Right cardiac atrium (tissue), 5 donors: ENCODE data around the gene CHST7. TPM values are rescaled to one million over a fixed set of nuclear protein-coding genes. Genes with fewer than 3 reads are reported as not detected.

ENCODE experiments used
- ATAC-seq, 2 donors: fragments of 200-7000 bp; cut with Tn5 transposase; one replicate each; pipeline versions ENCODE4 v1.8.0 to v1.9.1; 2020; ENCODE audit warnings: moderate library complexity in 2 of 2, mild to moderate bottlenecking in 1 of 2
- DNase-seq, 3 donors: peaks; one replicate each; pipeline ENCODE4 v3.0.0-alpha.2; 2020
- H3K27ac ChIP-seq: one replicate; pipeline ENCODE4 v1.5.1; 2013; ENCODE audit warnings: mild to moderate bottlenecking, low read length, control low read depth, moderate library complexity
- H3K27me3 ChIP-seq: one replicate; pipeline ENCODE4 v1.6.1; 2013; ENCODE audit not compliant: control insufficient read depth, insufficient read depth
- H3K4me1 ChIP-seq: one replicate; pipeline ENCODE4 v1.6.1; 2013; ENCODE audit warnings: low read length; ENCODE audit not compliant: control insufficient read depth, insufficient read depth
- H3K4me3 ChIP-seq: one replicate; pipeline ENCODE4 v1.5.1; 2013; ENCODE audit warnings: low read length, control low read depth
- H3K9me3 ChIP-seq: one replicate; pipeline ENCODE4 v1.6.1; 2013; ENCODE audit warnings: low read length; ENCODE audit not compliant: control insufficient read depth
- WGBS: extraction: QIAGEN DNeasy Blood & Tissue Kit; methylation state at CpG from one replicate; pipeline ENCODE4 v1.1.7; 2013; 5-methylcytosine and 5-hydroxymethylcytosine counted together
- intact Hi-C, 4 donors: fragments of 100-400 bp; cut with DNase I; formaldehyde crosslinking; loops; one replicate each; pipeline versions ENCODE4 v1.11.0 to v1.14.0; 2022 to 2023
- polyA plus RNA-seq: library from polyadenylated mRNA; stranded (reverse); fragments of 200-250 nt; gene quantifications from one replicate; pipeline ENCODE4 v1.2.3, GENCODE V29; 2013
- total RNA-seq, 4 donors: library from RNA; stranded (reverse); fragmentation: NEBNext Ultra II Directional; extraction: Animal tissue kit (Norgen Biotek cat#: 25700); gene quantifications; one replicate each; pipeline ENCODE4 v1.2.1, GENCODE V29; 2021
- donor health status: healthy with polysubstance abuse.
- donor health status: DM: no; HTN: yes; CAD: no.
- donor health status: DM: no; HTN: no; CAD: no.
- donor health status: DM: no; HTN: yes; CAD: no; lungs with severe emphysema.
- donor health status: DM: yes; HTN: yes; CAD: no.

The CHST7 gene
- total and polyA plus RNA-seq, 5 donors = 10.6 to 41.5 (median 14.3) TPM

DNA sequence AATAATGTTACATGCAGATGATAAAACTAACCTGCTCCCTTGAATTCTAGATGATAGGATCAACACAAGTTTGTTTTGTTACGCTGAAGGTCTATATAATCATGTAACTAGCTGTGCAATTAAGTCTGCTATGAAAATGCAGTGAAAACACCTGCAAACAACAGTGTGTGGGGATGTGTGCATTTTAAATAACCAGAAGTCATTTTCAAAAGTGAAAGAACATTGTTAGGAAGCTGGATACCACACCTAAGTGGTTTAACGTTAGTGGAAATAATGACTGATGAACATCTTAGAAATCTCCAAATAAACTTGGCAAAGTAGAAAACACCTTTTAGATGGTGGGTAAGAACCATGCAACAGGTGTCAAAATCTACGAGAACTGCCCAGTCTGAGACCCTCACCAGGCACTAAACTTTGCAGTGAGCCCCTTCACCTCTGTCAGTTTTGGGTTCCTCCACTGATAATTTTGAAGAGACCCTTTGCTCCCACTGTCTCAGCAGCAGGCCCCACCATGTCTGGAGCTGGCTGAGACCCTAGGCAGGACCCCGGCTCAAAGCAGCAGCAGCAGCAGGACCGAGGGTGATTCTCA lies 36.6 kb downstream of the CHST7 start:
- no peaks in the 10 kb centered on the region for H3K9me3 ChIP-seq
- H3K27me3 ChIP-seq = no peaks in the 10 kb centered on the region
- no peak overlapping the region for H3K4me3 ChIP-seq
- H3K4me1 ChIP-seq = peaks cover 1% of the 10 kb centered on the region
- intact Hi-C loops = no loop called here
- 85% methylated on average over 5 of the region's 5 CpGs for WGBS
- DNase-seq = no peak
- no peak overlapping the region for H3K27ac ChIP-seq
- no peak for ATAC-seq

DNA sequence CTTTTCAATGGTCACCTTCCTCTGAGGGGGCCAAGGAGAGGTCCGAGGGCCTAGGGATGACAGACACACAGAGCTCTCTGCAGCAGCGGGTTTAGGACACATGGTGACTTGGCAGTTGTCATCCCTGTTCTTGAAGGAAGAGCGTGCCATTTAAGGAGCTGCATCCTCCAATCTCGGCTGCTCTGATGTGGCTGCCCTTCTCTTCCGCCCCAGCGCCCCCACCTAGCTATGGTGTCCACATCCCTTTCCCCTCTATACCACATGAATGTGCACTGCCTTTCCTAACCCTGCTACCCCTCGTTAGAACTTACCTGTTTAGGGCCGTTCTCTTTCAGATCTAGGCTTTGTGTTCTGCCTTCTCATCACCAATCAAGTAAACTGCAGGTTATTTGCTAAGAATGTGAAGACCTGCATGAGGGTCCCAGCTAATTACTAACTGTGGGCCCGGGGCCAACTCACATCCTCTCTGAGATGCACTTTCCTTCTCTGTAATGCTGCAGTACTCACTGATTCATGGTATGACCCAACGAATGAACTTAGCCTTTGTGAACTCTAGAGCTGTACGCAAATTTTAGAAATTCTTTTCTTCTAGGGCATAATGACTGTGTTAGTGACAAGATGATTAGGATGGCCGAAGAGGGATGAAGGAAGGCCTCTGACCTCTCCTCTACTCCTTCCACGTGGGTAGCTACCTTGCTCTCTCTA lies 38.2 kb downstream of the CHST7 start:
- H3K4me3 ChIP-seq = no peak overlapping the region

DNA sequence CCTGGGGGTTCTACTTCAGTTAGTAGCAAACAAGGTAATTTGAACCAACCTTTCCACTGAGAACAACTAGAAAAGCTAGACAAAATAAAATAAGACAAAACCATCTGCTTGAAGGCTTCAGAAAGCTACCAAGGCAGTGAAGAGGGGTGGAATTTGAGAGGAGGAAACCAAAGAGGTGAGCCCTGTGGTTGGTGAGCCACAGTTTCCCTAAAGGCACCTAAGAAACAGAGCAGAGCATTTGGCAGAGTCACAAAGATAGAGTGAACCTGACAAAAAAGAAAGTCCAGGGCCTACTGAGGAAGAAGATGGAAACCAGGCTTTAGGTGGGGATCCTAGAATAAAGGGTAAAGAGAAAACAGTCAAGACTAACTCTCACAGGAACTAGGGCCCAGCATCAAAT lies 44.3 kb downstream of the CHST7 start:
- no peaks in the 10 kb centered on the region for H3K9me3 ChIP-seq
- ATAC-seq (no peak), DNase-seq (no peak)
- H3K27ac ChIP-seq = no peak overlapping the region
- no peaks in the 10 kb centered on the region for H3K27me3 ChIP-seq
- H3K4me3 ChIP-seq = no peak overlapping the region
- intact Hi-C loops = no loop called here
- peaks cover 1% of the 10 kb centered on the region for H3K4me1 ChIP-seq

More for the DNA sequence above, 38.2 kb downstream of the CHST7 start:
- peaks cover 1% of the 10 kb centered on the region for H3K4me1 ChIP-seq
- 87% methylated on average over 13 of the region's 13 CpGs for WGBS
- no peaks in the 10 kb centered on the region for H3K9me3 ChIP-seq
- H3K27ac ChIP-seq = no peak overlapping the region
- no peaks in the 10 kb centered on the region for H3K27me3 ChIP-seq
- ATAC-seq (no peak), DNase-seq (no peak)
- intact Hi-C loops = no loop called here

DNA sequence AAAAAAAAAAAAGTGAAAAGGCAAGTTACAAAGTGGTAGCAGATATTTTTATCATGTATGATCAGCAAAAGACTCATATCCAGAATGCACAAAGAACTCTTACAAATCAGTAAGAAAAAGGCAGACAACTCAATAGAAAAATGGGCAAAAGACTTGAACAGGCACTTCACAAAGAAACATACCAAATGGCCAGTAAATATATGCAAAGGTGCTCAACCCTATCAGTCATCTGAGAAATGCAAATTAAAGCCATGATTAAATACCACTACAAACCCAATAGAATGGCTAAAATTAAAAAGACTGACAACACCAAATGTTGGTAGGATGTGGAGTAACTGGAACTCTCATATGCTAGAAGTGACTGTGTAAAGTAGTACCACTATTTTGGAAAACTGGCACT lies 45.4 kb downstream of the CHST7 start:
- ATAC-seq = no peak
- Histone ChIP-seq H3K4me3 (no peak overlapping the region), H3K27ac (no peak overlapping the region), H3K27me3 (no peaks in the 10 kb centered on the region), H3K4me1 (peaks cover 5% of the 10 kb centered on the region), H3K9me3 (no peaks in the 10 kb centered on the region)
- intact Hi-C loops = no loop called here
- DNase-seq = no peak

DNA sequence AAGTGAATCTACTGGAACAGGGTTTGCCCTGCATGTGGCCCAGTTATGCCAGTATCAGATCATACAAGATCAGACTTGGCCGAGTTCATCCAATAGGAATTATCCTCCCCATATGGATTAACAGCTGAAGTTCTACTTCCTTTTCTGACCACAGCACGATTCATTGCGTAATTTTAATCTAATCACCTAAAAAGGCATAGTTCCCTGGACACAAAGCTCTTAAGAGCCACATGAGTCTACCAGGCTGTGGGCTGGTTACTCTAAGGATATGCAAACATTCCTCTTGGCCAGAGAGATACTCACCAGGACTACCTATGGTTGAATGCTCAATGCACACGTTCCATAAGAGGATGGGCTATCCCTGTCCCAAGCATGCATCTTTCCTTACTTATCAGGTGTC lies 46.9 kb downstream of the CHST7 start:
- intact Hi-C loops = no loop called here
- 85% methylated on average over 4 of the region's 4 CpGs for WGBS
- no peak for DNase-seq
- Histone ChIP-seq H3K4me1 (peaks cover 3% of the 10 kb centered on the region), H3K27me3 (no peaks in the 10 kb centered on the region), H3K4me3 (no peak overlapping the region), H3K9me3 (no peaks in the 10 kb centered on the region), H3K27ac (no peak overlapping the region)
- no peak for ATAC-seq

DNA sequence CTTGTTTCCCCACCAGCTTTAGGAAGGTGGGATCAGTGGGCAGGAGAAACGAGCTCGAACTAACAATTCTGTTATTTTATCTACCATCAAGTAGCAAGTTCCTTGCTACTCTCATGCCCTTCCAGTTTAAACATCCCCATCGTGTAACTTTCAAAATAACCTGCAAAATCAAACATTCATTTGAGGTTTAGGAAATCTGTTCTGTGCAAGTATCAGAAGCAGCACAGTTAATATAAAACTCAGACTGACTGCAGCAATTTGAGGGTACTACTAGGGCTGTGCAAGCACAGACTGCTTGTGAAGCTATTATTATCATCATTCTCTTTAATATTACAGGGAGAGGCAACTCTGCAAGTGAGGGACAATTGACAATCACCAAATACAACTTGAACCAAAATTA lies 48.0 kb downstream of the CHST7 start:
- no peak overlapping the region for H3K27ac ChIP-seq
- no peaks in the 10 kb centered on the region for H3K9me3 ChIP-seq
- 75% methylated on average over 3 of the region's 3 CpGs for WGBS
- ATAC-seq (no peak), DNase-seq (no peak)
- no peak overlapping the region for H3K4me3 ChIP-seq
- no peaks in the 10 kb centered on the region for H3K27me3 ChIP-seq
- intact Hi-C loops = no loop called here
- peaks cover 5% of the 10 kb centered on the region for H3K4me1 ChIP-seq

DNA sequence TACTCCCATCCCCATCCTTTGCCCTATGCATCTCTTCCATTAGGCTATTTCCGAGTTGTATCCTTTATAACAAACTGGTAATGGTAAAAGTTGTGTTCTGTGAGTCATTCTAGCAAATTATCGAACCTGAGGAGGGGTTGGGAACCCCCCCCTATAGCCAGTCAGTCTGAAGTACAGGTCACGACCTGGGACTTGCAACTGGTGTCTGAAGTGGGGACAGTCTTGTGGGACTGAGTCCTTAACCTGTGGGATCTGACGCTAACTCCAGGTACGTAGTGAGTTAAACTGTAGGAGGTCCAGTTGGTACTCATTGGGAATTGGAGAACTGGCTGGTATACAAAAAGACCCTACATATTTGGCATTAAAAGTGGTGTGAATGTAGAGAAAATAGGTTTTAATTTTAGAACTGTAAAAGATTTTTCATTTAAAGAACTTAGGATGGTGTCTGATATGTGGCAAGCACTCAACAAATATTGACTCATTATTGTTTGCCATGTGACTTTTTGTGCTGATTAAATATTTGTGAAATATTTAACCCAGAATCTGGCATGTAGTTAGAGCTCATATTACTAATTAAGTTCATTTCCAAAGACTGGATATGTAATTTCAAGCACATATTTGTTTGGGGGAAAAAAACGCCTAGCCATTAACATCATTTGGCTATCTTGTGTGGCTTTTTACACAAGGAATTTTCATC lies 50.7 kb downstream of the CHST7 start:
- intact Hi-C loops = no loop called here
- Histone ChIP-seq H3K9me3 (no peaks in the 10 kb centered on the region), H3K27me3 (no peaks in the 10 kb centered on the region), H3K27ac (no peak overlapping the region), H3K4me3 (no peak overlapping the region), H3K4me1 (peaks cover 15% of the 10 kb centered on the region)
- DNase-seq (no peak), ATAC-seq (no peak)
- WGBS = 92% methylated on average over 6 of the region's 6 CpGs

DNA sequence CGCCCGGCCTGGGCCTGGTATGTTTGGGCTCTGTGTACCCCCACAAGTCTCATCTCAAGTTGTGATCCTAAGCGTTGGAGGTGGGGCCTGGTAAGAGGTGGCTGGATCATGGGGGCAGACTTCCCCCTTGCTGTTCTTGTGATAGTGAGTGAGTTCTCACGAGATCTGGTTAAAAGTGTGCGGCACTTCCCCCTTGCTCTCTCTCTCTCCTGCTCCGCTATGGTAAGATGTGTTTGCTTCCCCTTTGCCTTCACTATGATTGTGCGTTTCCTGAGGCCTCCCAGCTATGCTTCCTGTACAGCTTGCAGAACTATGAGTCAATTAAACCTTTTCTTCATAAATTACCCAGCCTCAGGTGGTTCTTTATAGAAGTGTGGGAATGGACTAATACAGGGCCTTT lies 53.0 kb downstream of the CHST7 start:
- H3K9me3 ChIP-seq = no peaks in the 10 kb centered on the region
- intact Hi-C loops = no loop called here
- H3K4me3 ChIP-seq = no peak overlapping the region
- H3K27ac ChIP-seq = peak overlapping the region; percentile 58
- no peaks in the 10 kb centered on the region for H3K27me3 ChIP-seq
- DNase-seq = no peak
- WGBS = 66% methylated on average over 7 of the region's 7 CpGs
- ATAC-seq = peak in 1 of 2 donors; percentile 30
- peaks cover 17% of the 10 kb centered on the region for H3K4me1 ChIP-seq

DNA sequence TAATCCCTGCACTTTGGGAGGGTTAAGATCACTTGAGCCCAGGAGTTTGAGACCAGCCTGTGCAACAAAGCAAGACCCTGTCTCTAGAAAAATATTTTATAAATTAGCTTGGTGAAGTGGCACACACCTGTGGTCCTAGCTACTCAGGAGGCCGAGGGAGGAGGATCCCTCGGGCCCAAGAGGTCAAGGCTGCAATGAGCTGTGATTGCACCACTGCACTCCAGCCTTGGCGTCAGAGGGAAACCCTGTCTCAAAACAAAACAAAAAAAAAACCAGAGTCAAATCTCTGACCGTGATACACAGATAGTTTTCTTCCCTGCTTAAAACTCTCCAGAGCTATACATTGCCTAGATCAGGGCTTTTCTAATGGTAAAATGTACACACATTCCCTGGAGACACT lies 53.5 kb downstream of the CHST7 start:
- peak in 1 of 3 donors; percentile 51 for DNase-seq
- Histone ChIP-seq H3K4me1 (peaks cover 17% of the 10 kb centered on the region), H3K27ac (peak overlapping the region; percentile 58), H3K9me3 (no peaks in the 10 kb centered on the region), H3K27me3 (no peaks in the 10 kb centered on the region), H3K4me3 (no peak overlapping the region)
- WGBS = 57% methylated on average over 4 of the region's 4 CpGs
- intact Hi-C loops = no loop called here
- ATAC-seq = no peak

DNA sequence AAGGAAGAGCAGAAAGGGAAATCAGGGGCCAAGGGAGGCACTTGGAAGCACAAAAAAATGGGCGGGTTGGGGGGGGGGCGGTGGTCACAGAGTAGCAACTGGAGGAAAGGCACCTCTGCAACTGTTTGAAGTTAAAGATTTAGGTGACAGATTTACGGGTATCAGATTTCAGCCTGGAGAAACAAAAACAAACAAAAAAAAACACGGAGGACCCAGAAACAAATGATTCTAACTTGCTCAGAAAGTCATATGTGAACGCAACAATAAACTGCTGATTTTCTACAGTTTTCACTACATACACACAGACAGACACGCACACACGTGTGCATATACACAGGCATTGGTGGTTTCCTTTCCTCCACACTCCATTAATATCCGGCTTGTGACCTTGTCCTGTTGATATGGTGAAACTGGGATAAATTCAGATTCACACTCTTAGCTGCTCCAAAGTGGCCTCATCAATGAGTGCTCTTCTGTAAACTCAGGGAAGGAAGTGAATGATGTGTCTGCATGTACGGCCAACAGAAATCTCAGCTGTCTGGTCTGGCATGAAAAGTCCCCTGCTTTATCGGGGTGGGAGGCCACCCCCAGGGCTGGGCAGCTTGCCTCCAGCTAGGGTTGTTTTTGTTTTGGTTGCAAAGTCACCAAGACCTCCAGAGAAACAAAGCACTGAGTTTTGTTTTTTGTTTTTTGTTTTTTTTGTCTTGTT lies 54.3 kb downstream of the CHST7 start:
- peak; percentile 34 to 52 for ATAC-seq
- Histone ChIP-seq H3K9me3 (no peaks in the 10 kb centered on the region), H3K27me3 (no peaks in the 10 kb centered on the region), H3K27ac (peak overlapping the region; percentile 89), H3K4me3 (no peak overlapping the region), H3K4me1 (peaks cover 18% of the 10 kb centered on the region)
- 37% methylated on average over 10 of the region's 10 CpGs for WGBS
- intact Hi-C loops = no loop called here
- peak in 1 of 3 donors; percentile 64 for DNase-seq
